Occipital lobe (tissue), 2 donors: ENCODE data around the gene LRRK1. TPM values are rescaled to one million over a fixed set of nuclear protein-coding genes. Genes with fewer than 3 reads are reported as not detected.

Source experiments
- DNase-seq: peaks from one replicate; lab custom pipeline; 2025; lab: John Stamatoyannopoulos, UW
- total RNA-seq: library from RNA; depleted of rRNA; stranded (reverse); fragments of >200 nt; gene quantifications from one replicate; pipeline ENCODE4 v1.2.3, GENCODE V29; 2014

The LRRK1 gene
- total RNA-seq, 1 donor from 2014 or later: 1.4 TPM

- no peak for DNase-seq
Observed at GRCh38 chr15:101055411-101055810, 136.3 kb downstream of the LRRK1 start.

- DNase-seq: no peak
Observed at GRCh38 chr15:101056366-101057334, 137.5 kb downstream of the LRRK1 start.

DNA sequence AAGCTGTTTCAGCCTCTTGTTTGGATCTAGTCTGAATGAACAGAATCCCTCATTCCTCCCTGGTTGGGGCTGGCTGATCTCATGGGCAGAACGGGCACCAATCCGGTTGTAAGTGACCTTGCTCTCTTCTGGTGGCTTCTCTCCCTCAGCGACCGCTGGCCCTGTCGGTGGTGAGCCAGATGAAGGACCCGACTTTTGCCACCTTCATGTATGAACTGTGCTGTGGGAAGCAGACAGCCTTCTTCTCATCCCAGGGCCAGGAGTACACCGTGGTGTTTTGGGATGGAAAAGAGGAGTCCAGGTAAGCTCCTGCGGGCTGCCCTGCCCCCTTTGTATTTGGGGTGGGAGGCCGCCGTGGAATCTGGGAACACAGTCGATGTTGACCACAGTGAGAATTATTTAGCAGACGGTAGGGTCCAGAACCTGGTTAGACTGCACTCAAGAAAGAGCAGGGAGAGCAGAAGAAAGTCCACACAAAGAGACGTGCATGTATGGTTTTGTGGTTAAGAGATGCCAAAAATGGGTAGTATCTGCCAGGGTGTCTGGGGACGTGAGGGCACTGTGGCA lies 138.8 kb downstream of the LRRK1 start:
- DNase-seq: no peak

- DNase-seq: no peak
Observed at GRCh38 chr15:101058735-101059134, 139.6 kb downstream of the LRRK1 start.

DNA sequence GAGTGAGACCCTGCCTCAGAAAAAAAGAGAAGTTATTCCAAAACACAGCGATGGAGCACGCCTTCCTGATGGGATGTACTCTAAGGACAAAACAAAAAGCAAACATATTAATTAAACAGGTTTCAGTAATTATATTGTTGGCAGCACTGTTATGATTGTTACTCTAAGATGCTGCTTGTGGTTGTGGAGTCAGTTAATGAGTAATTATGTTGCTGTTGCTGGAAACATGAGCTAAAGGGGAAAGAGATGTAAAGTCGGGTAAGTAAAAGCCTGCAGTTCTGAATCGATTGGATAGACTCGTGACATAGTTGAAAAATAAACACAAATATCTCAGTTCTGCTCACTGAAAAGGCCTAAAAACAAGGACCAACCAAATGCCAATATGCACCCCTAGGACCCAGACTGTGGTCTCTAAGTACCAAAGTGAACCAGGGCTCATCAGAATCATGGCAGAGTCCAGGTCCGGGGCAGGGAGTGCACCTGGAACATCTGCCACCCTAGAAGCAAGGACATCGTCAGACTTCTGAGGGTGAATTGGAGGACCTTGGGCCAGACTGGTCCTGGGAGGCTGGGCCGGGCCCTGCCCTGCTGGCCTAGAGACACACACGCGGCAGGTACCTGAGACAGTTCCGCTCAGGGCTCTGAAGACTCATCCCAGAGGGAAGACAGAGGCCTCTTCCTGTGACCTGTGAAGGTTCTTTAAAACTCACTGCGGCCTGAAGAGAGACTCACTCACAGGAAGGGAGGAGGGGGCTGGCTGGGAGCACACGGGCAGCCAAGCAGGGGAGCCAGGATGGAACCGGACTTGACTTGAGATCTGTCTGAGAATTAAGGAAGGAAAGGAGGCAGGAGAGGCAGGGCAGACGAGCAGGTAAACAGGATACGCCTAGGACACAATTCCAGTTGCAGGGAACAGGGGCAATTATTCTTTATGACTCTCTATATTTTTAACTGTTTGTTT lies 140.5 kb downstream of the LRRK1 start:
- DNase-seq: no peak

DNA sequence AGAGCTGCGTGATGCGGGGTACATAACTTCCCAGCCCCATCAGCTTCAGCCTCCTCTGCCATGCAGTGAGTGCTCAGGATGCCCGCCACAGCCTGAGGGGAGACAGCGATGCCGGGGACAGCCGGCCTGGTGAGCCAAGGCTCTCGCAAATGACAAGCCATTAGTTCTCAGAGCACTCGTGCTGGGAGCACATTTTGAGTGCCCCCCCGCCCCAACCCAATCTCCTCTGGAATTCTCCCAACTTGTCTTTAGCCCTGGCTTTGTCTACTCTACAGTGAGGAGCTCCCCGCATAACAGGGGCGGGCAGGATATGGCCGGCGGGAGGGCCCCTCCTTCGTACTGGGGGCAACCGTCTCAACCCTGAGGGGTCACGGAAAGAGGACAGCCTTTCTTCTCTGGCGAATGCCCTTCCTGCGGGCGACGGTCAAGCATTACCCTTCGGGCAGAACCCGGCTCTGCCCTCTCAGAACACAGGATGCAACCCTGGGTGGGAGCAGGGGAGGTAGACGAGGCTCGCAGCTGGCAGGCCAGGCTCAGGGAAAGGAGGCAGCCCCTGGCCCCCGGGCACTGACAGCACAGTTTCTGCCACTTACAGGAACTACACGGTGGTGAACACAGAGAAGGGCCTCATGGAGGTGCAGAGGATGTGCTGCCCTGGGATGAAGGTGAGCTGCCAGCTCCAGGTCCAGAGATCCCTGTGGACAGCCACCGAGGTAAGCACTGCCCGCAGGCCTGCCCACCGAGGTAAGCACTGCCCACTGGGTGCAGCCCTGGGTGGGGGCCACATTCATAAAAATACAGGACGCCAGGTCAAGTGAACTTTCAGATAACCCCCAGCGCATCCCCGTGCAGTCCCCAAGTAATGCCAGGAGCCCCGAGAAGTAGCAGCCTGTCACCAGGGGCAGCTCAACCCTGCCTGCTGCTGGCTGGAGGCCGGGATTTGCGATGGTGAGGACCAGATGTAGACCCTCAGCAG lies 141.7 kb downstream of the LRRK1 start:
- DNase-seq: no peak

- DNase-seq: no peak
Observed at GRCh38 chr15:101062063-101062462, 142.9 kb downstream of the LRRK1 start.

- no peak for DNase-seq
Observed at GRCh38 chr15:101062471-101063171, 143.5 kb downstream of the LRRK1 start.

DNA sequence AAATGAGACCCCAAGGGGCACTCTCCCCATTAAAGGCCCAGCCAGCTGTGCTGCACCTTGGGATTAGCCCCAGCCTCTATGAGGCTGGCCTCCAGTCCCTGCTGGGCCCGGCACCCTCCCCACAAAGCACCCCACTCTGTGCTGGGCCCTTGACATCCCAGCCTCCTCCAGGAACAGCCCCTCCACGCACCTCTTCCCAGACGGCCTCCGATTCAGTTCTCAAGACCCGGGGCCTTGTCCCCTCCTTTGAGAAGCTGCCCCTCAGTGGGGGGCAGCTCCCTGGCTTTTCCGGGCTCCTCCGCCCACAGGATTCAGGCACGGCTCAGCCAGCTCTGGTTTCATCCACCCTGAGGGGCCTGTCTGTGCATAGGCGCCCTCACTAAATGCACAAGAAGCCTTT lies 144.1 kb downstream of the LRRK1 start:
- DNase-seq: no peak

- DNase-seq: no peak
Observed at GRCh38 chr15:101063891-101064794, 145.0 kb downstream of the LRRK1 start.

- DNase-seq: no peak
Observed at GRCh38 chr15:101064795-101065569, 145.8 kb downstream of the LRRK1 start.

DNA sequence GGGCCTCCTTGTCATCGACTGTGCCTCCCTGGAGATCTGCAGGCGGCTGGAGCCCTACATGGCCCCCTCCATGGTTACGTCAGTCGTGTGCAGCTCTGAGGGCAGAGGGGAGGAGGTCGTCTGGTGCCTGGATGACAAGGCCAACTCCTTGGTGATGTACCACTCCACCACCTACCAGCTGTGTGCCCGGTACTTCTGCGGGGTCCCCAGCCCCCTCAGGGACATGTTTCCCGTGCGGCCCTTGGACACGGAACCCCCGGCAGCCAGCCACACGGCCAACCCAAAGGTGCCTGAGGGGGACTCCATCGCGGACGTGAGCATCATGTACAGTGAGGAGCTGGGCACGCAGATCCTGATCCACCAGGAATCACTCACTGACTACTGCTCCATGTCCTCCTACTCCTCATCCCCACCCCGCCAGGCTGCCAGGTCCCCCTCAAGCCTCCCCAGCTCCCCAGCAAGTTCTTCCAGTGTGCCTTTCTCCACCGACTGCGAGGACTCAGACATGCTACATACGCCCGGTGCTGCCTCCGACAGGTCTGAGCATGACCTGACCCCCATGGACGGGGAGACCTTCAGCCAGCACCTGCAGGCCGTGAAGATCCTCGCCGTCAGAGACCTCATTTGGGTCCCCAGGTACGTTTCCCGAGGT lies 146.5 kb downstream of the LRRK1 start:
- DNase-seq: no peak

- DNase-seq: no peak
Observed at GRCh38 chr15:101066501-101067408, 147.6 kb downstream of the LRRK1 start.

DNA sequence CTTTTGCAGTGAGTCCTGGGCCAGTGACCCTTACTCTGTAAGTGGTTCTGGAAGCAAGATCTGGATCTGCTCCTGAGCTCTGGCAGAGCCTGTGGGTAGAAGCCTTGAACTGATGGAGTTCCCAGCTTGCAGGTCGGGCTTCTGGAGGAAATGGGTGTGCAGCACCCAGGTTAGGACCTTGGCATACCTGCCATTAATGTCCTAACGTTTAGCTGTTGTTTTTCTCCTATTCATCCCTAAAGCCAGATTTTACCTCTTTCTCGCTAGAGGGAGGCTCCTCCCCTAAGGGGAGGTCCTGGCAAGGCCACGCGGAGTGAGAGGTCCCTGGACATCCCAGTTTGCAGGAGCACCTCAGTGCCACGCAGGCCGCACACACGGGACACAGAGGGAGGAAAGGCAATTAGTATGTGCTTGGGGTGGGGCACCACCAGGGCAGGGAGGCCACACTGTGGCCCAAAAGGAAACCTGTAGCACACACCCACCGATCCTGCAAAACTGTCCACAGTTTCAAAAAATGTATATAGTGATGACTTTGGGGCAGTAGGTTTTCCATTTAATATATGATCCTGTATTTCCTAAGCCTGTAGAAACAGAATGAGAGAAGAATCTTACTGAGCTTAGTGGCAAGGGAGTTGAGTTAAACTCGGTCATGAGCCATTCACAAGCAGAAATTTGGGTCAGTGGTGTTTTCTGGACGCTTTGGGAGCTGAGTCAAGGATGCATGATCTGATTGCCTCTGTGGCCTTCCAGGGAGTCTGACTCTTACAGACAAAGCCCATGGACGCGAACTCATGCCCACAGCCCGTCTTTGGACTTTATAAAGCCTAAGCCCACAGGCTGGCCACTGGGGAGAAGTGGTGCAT lies 148.7 kb downstream of the LRRK1 start:
- DNase-seq: no peak

DNA sequence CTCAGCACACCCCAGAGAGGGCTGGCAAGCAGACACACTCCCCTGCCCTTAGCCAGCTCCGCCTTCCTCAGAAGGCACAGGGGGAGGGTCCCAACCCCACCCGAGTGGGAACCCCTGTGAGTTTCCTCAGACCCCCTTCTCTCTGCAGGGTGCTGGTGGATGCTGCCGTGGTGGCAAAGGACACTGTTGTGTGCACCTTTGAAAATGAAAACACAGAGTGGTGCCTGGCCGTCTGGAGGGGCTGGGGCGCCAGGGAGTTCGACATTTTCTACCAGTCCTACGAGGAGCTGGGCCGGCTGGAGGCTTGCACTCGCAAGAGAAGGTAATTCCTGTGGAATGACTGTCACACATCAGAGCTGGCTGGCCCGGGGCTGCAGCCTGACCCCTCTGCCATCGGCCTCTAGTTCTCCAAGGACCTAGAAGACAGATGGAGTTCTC lies 149.4 kb downstream of the LRRK1 start:
- DNase-seq: no peak
